GM20431 (cell line): ENCODE measurements around the gene AS3MT.
"Not testable (repeated sequence)": the region's sequence is repeated elsewhere in the genome, so short reads cannot be mapped to it uniquely, and the experiment has no call there.

Experiments
- in situ Hi-C: fragments of 300-500 bp; cut with MseI, MboI; formaldehyde crosslinking; loops from one replicate; pipeline ENCODE4 v1.15.0; 2020; ENCODE audit warnings: low sequenced_read_pairs; ENCODE audit not compliant: unreplicated experiment

The AS3MT gene

DNA sequence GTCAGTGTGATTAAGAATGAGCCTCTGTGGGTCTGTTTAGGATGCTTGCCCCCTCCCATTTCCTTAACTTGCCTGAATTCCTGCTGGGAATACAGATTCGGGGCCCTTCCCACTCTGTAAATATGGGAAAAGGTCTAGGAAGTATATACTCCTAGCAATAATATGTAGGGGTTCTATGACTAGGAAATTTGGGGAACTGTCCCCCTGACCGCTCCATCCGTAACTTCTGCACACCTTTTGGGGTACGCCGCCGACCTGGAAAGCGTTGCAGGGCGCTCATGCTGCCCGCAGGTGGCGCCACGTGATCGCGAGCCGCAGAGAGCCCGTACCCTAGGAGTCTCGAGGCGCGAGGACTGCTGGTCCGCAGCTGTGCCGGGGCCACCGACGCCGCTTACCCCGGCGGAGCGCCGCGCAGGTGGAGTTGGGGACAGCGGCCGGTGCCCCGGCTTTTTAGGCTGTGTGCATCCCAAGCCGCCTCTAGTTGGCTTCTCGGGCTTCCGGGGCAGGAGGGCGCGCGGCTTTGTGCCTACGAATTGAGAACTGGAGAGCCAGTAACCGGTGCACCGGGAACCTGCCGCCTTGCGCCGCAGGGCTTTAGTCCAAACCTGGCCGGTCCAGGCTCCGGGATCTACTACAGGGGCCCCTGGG, 48.2 kb downstream of the AS3MT start:
- in situ Hi-C loops, result loop anchor here (10.0 kb wide), 2 partner anchors 147 to 327 kb away; partner anchors contain the start of gene RPEL1

DNA sequence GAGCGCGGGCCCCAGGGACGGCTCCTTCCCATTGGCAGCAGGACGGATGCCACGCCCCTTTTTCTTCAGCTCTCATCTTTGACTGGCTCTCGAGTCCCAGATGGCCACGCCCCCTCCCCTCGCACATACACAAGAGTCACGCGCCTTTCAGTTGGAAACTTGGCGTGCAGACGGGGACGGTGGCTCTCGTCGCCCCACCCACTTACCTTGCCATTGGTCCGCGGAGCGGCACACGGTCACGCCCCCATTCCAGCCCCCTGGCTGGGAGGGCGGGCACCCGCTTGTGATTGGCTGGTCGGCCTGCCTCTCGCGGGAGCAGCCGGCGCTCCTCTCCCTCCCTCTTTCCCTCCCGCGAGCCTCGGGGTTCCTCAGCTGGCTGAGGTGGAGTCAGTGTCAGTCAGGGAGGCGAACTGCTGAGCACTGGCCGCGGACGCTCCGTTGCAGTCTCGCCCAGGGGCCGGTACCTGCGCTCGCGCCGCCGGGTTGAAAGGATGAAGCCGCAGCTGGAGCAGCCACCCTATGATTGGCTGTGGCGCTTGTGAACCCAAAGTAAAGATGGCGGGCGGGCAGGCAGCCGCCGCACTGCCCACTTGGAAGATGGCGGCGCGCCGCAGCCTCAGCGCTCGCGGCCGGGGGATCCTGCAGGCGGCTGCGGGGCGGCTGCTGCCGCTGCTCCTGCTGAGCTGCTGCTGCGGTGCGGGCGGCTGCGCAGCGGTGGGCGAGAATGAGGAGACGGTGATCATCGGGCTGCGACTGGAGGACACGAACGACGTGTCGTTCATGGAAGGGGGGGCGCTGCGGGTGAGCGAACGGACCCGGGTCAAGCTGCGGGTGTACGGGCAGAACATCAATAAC, 48.9 kb downstream of the AS3MT start, which contains the start of gene CNNM2:
CNNM2 (plus strand) TSS at position 333 of the 855 bp plus-strand sequence; CDS start at position 520, 187 bp downstream.
- in situ Hi-C loops, result loop anchor here (10.0 kb wide), 2 partner anchors 147 to 327 kb away; partner anchors contain the start of gene RPEL1

DNA sequence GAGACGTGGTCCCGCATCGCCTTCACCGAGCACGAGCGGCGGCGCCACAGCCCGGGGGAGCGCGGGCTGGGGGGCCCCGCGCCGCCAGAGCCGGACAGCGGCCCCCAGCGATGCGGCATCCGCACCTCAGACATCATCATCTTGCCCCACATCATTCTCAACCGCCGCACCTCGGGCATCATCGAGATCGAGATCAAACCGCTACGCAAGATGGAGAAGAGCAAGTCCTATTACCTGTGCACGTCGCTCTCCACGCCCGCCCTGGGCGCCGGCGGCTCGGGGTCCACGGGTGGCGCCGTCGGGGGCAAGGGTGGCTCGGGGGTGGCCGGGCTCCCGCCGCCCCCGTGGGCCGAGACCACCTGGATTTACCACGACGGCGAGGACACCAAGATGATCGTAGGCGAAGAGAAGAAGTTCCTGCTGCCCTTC, 49.6 kb downstream of the AS3MT start:
- in situ Hi-C loops, result loop anchor here (10.0 kb wide), 2 partner anchors 146 to 326 kb away; partner anchors contain the start of gene RPEL1

DNA sequence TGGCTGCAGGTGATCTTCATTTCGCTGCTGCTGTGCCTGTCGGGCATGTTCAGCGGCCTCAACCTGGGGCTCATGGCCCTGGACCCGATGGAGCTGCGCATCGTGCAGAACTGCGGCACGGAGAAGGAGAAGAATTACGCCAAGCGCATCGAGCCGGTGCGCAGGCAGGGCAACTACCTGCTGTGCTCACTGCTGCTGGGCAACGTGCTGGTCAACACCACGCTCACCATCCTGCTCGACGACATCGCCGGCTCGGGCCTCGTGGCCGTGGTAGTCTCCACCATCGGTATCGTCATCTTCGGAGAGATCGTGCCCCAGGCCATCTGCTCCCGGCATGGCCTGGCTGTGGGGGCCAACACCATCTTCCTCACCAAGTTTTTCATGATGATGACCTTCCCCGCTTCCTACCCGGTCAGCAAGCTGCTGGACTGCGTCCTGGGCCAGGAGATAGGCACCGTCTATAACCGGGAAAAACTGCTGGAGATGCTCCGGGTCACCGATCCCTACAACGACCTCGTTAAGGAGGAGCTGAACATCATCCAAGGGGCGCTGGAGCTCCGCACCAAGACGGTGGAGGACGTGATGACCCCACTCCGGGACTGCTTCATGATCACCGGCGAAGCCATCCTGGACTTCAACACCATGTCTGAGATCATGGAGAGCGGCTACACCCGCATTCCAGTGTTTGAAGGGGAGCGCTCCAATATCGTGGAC, 50.1 kb downstream of the AS3MT start:
- in situ Hi-C loops, result loop anchor here (10.0 kb wide), 2 partner anchors 145 to 325 kb away; partner anchors contain the start of gene RPEL1

DNA sequence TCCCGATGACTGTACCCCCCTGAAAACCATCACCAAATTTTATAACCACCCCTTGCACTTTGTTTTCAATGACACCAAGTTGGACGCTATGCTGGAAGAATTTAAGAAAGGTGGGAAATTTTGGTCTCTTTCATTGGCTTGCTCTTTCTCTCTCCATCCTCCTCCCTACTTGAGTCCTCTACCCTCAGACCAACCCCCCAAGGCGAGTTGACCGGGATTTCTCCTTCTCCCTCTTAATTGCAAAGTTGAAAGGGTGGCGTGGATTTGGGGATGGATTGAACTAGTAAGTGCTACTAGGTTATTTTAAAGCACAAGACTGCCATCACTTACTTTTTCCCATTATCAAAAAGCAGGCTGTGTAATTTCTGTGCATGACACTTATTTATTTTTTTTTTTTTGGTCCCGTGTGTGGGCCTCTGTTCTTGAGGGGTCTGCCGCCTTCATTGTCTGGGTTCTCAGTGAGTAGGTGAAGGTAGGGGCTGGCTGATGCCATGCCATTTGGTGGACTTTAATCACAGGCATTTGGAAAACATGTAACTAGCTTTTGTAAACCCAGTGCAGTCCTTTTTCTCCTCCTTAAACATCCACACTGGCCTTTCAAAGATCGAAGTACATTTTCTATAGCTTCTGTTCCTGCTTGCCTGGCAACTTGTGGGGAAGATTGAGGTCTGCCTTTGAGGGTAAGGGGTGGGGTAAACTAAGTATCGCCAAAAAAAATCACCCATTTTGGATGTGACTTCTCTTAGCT, 50.9 kb downstream of the AS3MT start:
- in situ Hi-C loops, result loop anchor here (10.0 kb wide), 2 partner anchors 145 to 325 kb away; partner anchors contain the start of gene RPEL1

DNA sequence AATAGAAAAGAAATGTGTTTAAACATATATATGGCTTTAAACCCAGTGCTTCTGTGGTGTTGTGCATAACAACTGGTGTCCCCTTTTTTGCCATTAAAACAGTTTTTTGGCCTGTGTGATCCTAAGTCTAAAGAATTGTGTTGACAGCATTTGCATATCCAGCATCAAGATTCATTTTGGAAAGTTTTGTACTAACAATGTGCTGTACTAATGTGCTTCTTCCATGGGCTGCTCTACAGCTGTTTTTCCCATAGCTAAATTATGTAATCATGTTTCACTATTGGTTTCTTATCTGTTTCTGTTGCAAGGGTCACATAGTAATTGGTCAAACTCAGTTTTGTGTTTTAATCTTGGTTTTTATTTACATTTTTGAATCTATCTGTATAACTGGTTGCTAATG, 54.3 kb downstream of the AS3MT start:
- in situ Hi-C loops, result no loop called here

DNA sequence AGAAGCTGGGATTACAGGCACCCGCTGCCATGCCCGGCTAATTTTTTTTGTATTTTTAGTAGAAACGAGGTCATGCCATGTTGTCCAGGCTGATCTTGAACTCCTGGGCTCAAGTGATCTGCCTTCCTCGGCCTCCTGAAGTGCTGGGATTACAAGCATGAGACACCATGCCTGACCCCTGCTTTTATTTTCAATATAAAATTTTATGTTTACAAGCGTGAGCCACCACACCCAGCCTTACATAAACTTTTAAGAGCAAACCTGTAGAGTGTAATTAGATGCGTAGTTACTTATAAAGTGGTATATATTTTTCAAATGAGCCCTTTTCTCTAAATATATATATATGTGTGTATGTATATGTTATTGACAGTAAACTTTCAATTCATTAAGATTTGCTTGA, 57.6 kb downstream of the AS3MT start:
- in situ Hi-C loops, result no loop called here

DNA sequence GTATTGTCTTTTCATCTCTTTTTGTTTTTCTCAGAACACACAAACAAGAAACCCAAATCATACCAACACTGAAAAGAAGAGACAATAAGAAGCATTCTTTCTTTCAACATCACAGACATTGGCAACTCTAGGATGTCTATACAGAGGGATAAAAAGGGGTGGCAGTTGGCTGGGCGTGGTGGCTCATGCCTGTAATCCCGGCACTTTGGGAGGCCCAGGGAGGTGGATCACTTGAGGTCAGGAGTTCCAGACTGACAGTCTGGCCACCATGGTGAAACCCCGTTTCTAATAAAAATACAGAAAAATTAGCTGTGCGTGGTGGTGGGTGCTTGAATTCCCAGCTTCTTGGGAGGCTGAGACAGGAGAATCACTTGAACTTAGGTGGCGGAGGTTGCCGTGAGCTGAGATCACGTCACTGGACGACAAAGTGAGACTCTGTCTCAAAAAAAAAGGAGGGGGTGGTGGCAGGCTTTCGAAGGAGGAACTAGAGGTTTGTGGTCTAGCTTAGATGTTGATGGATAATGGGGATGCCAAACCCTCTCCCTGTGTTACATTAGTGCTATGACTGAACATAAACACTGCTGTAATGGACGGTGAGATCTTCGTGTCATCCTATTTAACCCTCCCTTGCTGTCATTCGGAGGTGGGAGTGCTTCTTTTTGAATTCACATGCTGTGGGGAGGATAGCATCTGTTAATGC, 58.2 kb downstream of the AS3MT start:
- in situ Hi-C loops, result no loop called here

DNA sequence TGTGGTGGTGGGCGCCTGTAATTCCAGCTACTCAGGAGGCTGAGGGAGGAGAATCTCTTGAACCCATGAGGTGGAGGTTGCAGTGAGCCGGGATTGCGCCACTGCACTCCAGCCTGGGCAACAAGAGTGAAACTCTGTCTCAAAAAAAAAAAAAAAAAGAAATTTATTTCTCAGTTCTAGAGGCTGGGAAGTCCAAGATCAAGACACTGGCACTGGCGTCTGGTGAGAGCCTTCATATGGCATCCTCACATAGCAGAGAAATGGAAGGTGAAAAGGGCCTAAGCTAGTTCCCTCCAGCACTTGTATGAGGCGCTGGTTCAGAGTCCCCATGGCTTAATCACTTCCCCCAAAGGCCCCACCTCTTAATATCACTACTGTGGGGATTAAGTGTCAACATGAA, 59.2 kb downstream of the AS3MT start:
- in situ Hi-C loops, result not testable (repeated sequence)

DNA sequence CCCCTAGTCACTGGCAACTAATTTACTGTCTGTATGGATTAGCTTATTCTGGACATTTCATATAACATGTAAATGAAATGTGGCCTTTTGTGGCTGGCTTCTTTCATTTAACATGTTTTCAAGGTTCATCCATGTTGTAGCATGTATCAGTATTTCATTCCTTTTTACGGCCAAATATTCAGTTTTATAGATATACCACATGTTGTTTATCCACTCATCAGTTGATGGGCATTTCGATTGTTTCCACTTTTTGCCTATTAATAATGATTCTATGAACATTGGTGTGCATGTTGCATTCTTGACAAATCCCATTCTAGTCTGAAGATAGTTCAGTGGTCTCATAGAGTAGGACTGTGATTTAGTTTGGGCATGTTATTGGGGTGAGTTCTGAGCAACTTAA, 61.5 kb downstream of the AS3MT start:
- in situ Hi-C loops, result no loop called here

DNA sequence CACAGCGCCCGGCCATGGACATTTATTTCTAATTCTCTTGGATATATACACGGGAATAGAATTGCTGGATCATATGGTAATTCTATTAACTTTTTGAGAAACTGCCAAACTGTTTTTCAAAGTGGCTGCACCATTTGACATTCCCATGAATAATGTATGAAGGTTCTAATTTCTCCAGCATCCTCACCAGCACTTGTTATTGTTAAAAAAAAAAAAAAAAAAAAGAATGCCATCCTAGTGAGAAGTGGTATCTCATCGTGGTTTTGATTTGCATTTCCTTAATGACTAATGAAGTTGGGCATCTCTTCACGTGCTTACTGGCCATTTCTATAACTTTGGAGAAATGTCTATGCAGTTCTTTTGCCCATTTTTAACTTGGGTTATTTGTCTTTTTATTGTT, 62.4 kb downstream of the AS3MT start:
- in situ Hi-C loops, result no loop called here

DNA sequence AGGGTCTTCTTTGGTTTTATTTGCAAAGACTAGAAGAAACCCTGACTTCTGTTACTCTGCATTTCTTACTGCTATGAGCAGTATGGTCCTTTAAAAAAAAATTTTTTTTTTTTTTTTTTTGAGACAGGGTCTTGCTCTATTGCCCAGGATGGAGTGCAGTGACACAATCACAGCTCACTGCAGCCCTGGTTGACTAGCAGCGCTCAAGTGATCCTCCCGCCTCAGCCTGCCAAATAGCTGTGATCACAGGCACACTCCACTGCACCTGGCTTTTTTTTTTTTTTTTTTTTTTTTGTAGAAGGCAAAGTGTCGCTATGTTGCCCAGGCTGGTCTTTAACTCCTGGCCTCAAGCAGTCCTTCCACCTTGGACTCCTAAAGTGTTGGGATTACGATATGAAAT, 66.2 kb downstream of the AS3MT start:
- in situ Hi-C loops, result no loop called here

DNA sequence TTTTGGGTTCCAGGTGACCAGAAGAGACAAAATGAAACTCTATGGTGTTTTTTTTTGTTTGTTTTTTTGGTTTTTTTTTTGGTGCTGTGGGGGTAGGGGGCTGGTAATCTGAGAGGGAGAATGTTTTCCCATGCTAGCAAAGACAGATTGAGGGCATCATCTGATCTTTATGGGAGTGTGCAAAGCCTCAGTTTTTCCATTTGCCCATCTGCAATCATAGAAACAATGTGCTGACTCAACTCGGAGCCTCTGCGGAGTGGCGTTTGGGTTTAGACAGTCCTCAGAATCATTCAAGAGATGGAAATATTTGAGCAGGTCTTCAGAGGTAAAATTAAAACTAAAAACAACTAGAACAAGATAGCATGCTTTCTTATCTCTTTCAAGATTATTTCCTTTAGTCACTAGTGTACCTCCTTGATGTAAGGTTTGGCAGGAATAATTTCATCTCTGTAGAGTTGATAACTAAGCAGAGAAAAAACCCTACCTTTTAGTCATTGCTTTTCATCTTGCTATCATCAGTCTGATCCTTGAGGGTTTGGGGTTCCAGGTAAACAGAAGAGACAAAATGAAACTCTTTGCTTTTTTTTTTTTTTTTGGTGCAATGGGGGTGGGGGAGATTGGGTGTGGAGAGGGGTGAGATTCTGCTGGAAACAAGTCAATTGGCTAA, 66.8 kb downstream of the AS3MT start:
- in situ Hi-C loops, result no loop called here

DNA sequence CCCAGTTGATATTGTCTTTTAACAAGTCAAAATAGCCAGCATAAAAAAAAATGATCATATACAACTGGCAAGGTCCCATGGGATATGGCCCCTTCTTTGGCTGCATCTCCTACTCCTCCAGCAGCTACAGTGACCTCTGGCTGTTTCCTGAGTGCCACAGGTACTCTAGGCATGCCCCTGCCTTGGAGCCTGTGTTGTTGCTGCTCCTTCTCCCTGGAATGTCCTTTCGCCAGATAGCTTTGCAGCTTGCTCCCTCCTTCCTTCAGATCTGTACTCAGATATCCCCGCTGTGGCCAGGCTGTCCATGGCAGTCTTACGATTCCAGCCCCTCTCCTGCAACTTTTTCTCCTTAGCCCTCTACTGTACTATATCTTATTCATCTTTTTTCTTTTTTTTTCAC, 72.1 kb downstream of the AS3MT start:
- in situ Hi-C loops, result no loop called here

DNA sequence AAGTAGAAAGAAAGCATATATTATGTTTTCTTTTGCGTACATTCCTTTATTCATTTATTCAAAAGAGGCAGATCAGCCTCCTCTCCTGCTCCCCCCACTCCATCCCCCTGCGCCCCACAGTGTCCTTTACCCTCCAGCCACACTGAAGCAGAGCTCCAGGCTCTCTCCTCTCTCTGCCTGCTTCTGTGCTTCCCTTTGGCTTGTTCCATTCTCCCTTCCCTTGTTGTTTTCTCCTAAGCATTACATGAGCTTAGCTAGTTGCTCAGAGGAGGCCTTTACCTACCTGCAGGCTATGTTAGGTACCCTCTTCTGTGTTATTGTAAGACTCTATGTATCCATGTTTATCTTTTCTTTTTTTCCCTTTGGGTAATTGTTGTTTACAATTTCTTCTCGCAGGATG, 76.2 kb downstream of the AS3MT start:
- in situ Hi-C loops, result no loop called here

DNA sequence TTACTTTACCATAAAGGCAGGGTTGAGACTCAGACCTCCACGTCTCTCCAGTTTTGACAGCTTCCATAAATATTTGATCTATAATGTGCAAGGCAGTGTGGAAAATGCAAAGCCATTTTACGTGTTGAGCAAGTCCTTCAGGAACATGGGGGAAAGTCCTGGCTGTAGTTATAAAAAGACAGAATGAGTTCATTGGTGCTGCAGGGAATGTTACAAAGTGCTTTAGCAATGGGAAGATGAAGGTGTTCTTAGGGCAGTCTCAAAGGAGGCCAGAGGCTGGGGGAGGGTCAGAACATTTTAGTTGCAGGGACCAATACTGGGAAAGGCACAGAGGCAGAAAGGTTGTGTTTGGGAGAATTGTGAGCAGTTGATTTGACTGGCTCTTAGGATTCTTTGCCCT, 76.7 kb downstream of the AS3MT start:
- in situ Hi-C loops, result no loop called here

DNA sequence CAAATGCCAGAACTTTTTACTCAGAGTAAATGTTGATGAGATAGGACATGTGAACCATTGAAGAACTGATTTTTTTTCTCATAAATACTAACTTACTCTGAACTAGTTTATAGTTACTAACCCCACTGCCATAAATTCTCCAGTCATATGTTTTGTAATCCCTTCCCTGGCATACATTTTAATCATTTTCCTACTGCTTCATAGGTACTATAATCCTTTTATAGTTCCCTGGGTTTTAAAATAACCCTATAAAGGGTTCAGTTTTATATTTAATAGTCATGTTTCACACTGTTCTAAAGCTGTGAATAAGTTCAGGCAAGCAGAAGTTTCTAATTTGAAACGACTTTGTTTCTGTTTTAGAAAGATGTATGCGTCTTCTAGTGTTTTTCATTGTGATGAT, 77.7 kb downstream of the AS3MT start:
- in situ Hi-C loops, result no loop called here

DNA sequence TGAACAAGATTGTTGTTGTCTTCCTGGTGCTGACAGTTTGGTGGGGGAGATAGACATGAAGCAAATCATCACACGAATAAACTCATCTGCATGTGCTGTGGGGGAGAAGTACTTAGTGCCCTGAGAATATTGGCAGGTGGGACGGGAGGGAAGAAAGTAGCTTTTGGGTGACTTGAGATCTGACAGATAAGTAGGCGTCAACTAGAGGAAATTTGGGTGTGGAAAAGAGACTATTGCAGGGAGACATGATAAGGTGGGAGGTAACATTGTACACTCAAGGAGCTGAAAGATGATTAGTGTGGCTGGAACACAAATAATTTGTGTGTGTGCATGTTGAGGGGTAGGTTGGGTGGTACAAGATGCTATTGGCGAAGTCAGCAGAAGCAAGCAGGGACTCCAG, 78.9 kb downstream of the AS3MT start:
- in situ Hi-C loops, result no loop called here

DNA sequence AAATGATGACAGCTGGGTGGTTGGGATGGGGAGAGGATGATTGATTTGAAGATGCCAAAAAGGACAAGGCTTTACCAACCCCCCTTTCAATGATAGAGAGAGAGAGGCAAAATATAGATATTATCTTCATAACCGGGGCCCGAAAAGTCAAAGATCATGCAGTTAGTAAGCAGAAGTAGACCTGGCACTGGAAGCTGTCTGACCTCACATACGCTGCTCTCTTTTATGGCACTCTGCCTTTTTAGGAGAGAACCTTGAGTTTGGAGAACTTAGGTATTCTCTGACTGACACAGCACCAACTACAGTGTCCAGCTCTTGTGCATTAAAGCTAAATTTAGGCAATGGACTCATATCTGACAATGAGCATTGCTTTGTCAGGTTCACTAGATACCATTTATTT, 79.5 kb downstream of the AS3MT start:
- in situ Hi-C loops, result no loop called here
